ENCODE results near the gene RASGRF2. TPM values are rescaled to one million over a fixed set of nuclear protein-coding genes. Genes with fewer than 3 reads are reported as not detected.
"Not testable (repeated sequence)": the region's sequence is repeated elsewhere in the genome, so short reads cannot be mapped to it uniquely, and the experiment has no call there.

Gene RASGRF2
- total RNA-seq, 1 experiment from 2014 or later, result 6.7 TPM

GRCh38 chr5:81268521-81269196, 308.5 kb downstream of the RASGRF2 start:
- H3K27me3 ChIP-seq, result no peaks in the 10 kb centered on the region
- DNase-seq, result peak in 1 of 2 experiments; percentile 13
- H3K9me3 ChIP-seq (replicated peaks), result no peaks in the 10 kb centered on the region; the same call in 1 of the 2 replicates
- no peak overlapping the region for H3K4me3 ChIP-seq
- H3K36me3 ChIP-seq, result no peaks in the 10 kb centered on the region
- H3K27ac ChIP-seq, result no peak overlapping the region
- H3K4me1 ChIP-seq, result peaks cover 4% of the 10 kb centered on the region; the same call in 1 of the 2 replicates

DNA sequence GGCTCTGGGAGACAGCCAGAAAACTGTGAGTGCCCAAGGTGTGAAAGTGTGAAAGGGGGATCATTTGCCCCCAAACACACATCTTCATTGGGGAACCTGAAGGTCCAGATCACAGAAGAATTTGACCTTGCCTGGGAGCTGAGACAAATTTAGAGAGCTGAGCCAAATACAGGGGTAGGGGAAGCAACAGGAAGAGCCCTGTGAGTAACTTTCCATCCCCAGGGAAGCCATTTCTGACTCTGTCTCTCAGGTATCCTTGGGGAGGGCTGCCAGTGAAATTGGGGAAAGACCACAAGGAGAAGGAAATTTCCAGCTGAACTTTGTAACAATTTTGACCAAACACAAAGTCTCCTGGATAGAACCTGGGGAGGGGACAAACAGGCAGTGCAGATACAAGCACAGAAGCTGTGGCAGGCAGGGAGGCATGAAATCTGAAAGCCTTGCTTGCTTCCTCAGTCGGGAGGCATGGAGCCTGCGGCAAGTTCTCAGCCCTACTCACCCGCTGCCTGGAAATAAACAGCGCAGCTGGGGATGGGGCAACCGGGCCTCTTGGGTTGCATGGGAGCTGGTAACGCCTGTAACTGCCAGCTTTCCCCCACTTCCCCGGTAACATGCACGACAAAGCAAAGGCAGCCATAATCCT, 309.7 kb downstream of the RASGRF2 start:
- Histone ChIP-seq H3K36me3 (no peaks in the 10 kb centered on the region; the same call in 1 of the 2 replicates), H3K27me3 (no peaks in the 10 kb centered on the region), H3K27ac (peak overlapping the region; percentile 18; the same call in 1 of the 2 replicates), H3K9me3 (replicated peaks) (no peaks in the 10 kb centered on the region; the same call in 1 of the 2 replicates), H3K4me1 (peaks cover 4% of the 10 kb centered on the region; the same call in 1 of the 2 replicates), H3K4me3 (no peak overlapping the region)
- peak; percentile 19 to 38 for DNase-seq

- not testable (repeated sequence) for H3K36me3 ChIP-seq; H3K27me3 ChIP-seq; H3K9me3 ChIP-seq (replicated peaks); H3K4me3 ChIP-seq; H3K4me1 ChIP-seq
- H3K27ac ChIP-seq, result peak overlapping the region; percentile 18; the same call in 1 of the 2 replicates
- DNase-seq, result peak; percentile 34 to 58
Measured at GRCh38 chr5:81270394-81271027, 310.3 kb downstream of the RASGRF2 start.
